Measurements from ENCODE around the gene GFM1. TPM values are rescaled to one million over a fixed set of nuclear protein-coding genes. Genes with fewer than 3 reads are reported as not detected.

GFM1 gene

GRCh38 chr3:158738653-158739052, 94.3 kb downstream of the GFM1 start:
- Histone ChIP-seq H3K27ac (replicated peaks; ENCODE audit: low read length) (no peak overlapping the region), H3K4me1 (ENCODE audit: control insufficient read depth in 2 of 2, insufficient read depth in 1 of 2, low read depth in 1 of 2, low read length in 2 of 2) (peaks cover 0 to 2% of the 10 kb centered on the region in 2 donors), H2BK15ac (ENCODE audit: low read length) (no peak overlapping the region), H4K91ac (ENCODE audit: low read depth, low read length, poor library complexity) (no peak overlapping the region), H3K79me1 (ENCODE audit: low read depth, low read length) (no peaks in the 10 kb centered on the region), H2BK5ac (ENCODE audit: low read length) (no peak overlapping the region), H2BK120ac (ENCODE audit: low read depth, low read length) (no peak overlapping the region), H3K9me3 (replicated peaks in 1 of 2; ENCODE audit: control insufficient read depth in 2 of 2, insufficient read depth in 1 of 2, low read depth in 1 of 2, low read length in 2 of 2) (peaks cover 0 to 4% of the 10 kb centered on the region in 2 donors), H3K27me3 (ENCODE audit: control insufficient read depth in 3 of 3, insufficient read depth in 3 of 3, low read depth in 1 of 3, low read length in 3 of 3) (no peaks in the 10 kb centered on the region), H2BK12ac (ENCODE audit: low read length) (no peak overlapping the region), H3K23ac (ENCODE audit: low read depth, low read length, poor library complexity) (no peak overlapping the region), H3K14ac (ENCODE audit: low read length) (no peak overlapping the region), H2AK5ac (ENCODE audit: low read depth, low read length) (no peak overlapping the region), H3K18ac (ENCODE audit: low read length) (no peak overlapping the region), H3K36me3 (replicated peaks in 1 of 2; ENCODE audit: control insufficient read depth in 2 of 2, insufficient read depth in 2 of 2, low read length in 2 of 2) (peaks cover 0 to 2% of the 10 kb centered on the region in 2 donors), H4K8ac (ENCODE audit: low read depth, low read length) (no peak overlapping the region), H3K4me2 (ENCODE audit: insufficient read depth, low read length, poor library complexity, severe bottlenecking) (no peak overlapping the region), H2AFZ (ENCODE audit: low read length) (no peak overlapping the region), H3K4me3 (ENCODE audit: low read length in 2 of 2) (no peak overlapping the region), H3K9ac (ENCODE audit: low read depth, low read length, poor library complexity) (no peak overlapping the region), H3K4ac (ENCODE audit: low read length) (no peak overlapping the region)
- no CpG with 5 or more reads among the region's 6 CpGs for WGBS, 2 donors (ENCODE audit: extremely low coverage in 2 of 2, insufficient read length in 2 of 2, insufficient replicate concordance in 1 of 2)
- DNase-seq (ENCODE audit: low spot score): no peak

- peaks cover 0 to 2% of the 10 kb centered on the region in 2 donors for H3K4me1 ChIP-seq (ENCODE audit: control insufficient read depth in 2 of 2, insufficient read depth in 1 of 2, low read depth in 1 of 2, low read length in 2 of 2)
These were observed 94.8 kb downstream of the GFM1 start for GRCh38 chr3:158739078-158739477.

GRCh38 chr3:158739661-158740060, 95.3 kb downstream of the GFM1 start:
- no CpG with 5 or more reads among the region's 3 CpGs for WGBS, 2 donors (ENCODE audit: extremely low coverage in 2 of 2, insufficient read length in 2 of 2, insufficient replicate concordance in 1 of 2)
- no peak overlapping the region for H2AFZ ChIP-seq (ENCODE audit: low read length)
- no peak overlapping the region for H3K14ac ChIP-seq (ENCODE audit: low read length)
- peaks cover 0 to 2% of the 10 kb centered on the region in 2 donors for H3K4me1 ChIP-seq (ENCODE audit: control insufficient read depth in 2 of 2, insufficient read depth in 1 of 2, low read depth in 1 of 2, low read length in 2 of 2)
- no peak overlapping the region for H2BK15ac ChIP-seq (ENCODE audit: low read length)
- H2BK12ac ChIP-seq (ENCODE audit: low read length): no peak overlapping the region
- H2BK5ac ChIP-seq (ENCODE audit: low read length): no peak overlapping the region
- peak overlapping the region; percentile 22 for H3K9ac ChIP-seq (ENCODE audit: low read depth, low read length, poor library complexity)
- no peak overlapping the region for H2BK120ac ChIP-seq (ENCODE audit: low read depth, low read length)
- no peak overlapping the region for H3K23ac ChIP-seq (ENCODE audit: low read depth, low read length, poor library complexity)
- H2AK5ac ChIP-seq (ENCODE audit: low read depth, low read length): no peak overlapping the region
- DNase-seq (ENCODE audit: low spot score): no peak
- H4K8ac ChIP-seq (ENCODE audit: low read depth, low read length): no peak overlapping the region
- no peaks in the 10 kb centered on the region for H3K27me3 ChIP-seq (ENCODE audit: control insufficient read depth in 3 of 3, insufficient read depth in 3 of 3, low read depth in 1 of 3, low read length in 3 of 3)
- no peak overlapping the region for H3K4me2 ChIP-seq (ENCODE audit: insufficient read depth, low read length, poor library complexity, severe bottlenecking)
- peaks cover 0 to 2% of the 10 kb centered on the region in 2 donors for H3K36me3 ChIP-seq (replicated peaks in 1 of 2; ENCODE audit: control insufficient read depth in 2 of 2, insufficient read depth in 2 of 2, low read length in 2 of 2)
- H3K18ac ChIP-seq (ENCODE audit: low read length): no peak overlapping the region
- H3K4me3 ChIP-seq (ENCODE audit: low read length in 2 of 2): no peak overlapping the region
- no peak overlapping the region for H3K27ac ChIP-seq (replicated peaks; ENCODE audit: low read length)
- H3K79me1 ChIP-seq (ENCODE audit: low read depth, low read length): no peaks in the 10 kb centered on the region
- no peak overlapping the region for H4K91ac ChIP-seq (ENCODE audit: low read depth, low read length, poor library complexity)
- H3K9me3 ChIP-seq (replicated peaks in 1 of 2; ENCODE audit: control insufficient read depth in 2 of 2, insufficient read depth in 1 of 2, low read depth in 1 of 2, low read length in 2 of 2): peaks cover 0 to 4% of the 10 kb centered on the region in 2 donors
- no peak overlapping the region for H3K4ac ChIP-seq (ENCODE audit: low read length)

More at GRCh38 chr3:158739078-158739477, 94.8 kb downstream of the GFM1 start:
- no CpG with 5 or more reads among the region's 4 CpGs for WGBS, 2 donors (ENCODE audit: extremely low coverage in 2 of 2, insufficient read length in 2 of 2, insufficient replicate concordance in 1 of 2)
- H2BK12ac ChIP-seq (ENCODE audit: low read length): no peak overlapping the region
- H4K8ac ChIP-seq (ENCODE audit: low read depth, low read length): no peak overlapping the region
- H3K14ac ChIP-seq (ENCODE audit: low read length): no peak overlapping the region
- no peak overlapping the region for H3K4me2 ChIP-seq (ENCODE audit: insufficient read depth, low read length, poor library complexity, severe bottlenecking)
- no peak overlapping the region for H2BK120ac ChIP-seq (ENCODE audit: low read depth, low read length)
- no peak overlapping the region for H3K18ac ChIP-seq (ENCODE audit: low read length)
- no peak overlapping the region for H2BK5ac ChIP-seq (ENCODE audit: low read length)
- no peak overlapping the region for H4K91ac ChIP-seq (ENCODE audit: low read depth, low read length, poor library complexity)
- H3K4me3 ChIP-seq (ENCODE audit: low read length in 2 of 2): no peak overlapping the region
- H3K27me3 ChIP-seq (ENCODE audit: control insufficient read depth in 3 of 3, insufficient read depth in 3 of 3, low read depth in 1 of 3, low read length in 3 of 3): no peaks in the 10 kb centered on the region
- no peak overlapping the region for H2AK5ac ChIP-seq (ENCODE audit: low read depth, low read length)
- H3K27ac ChIP-seq (replicated peaks; ENCODE audit: low read length): no peak overlapping the region
- no peak overlapping the region for H2AFZ ChIP-seq (ENCODE audit: low read length)
- DNase-seq (ENCODE audit: low spot score): no peak
- H3K36me3 ChIP-seq (replicated peaks in 1 of 2; ENCODE audit: control insufficient read depth in 2 of 2, insufficient read depth in 2 of 2, low read length in 2 of 2): peaks cover 0 to 2% of the 10 kb centered on the region in 2 donors
- no peak overlapping the region for H3K9ac ChIP-seq (ENCODE audit: low read depth, low read length, poor library complexity)
- no peaks in the 10 kb centered on the region for H3K79me1 ChIP-seq (ENCODE audit: low read depth, low read length)
- no peak overlapping the region for H2BK15ac ChIP-seq (ENCODE audit: low read length)
- H3K23ac ChIP-seq (ENCODE audit: low read depth, low read length, poor library complexity): no peak overlapping the region
- peaks cover 0 to 4% of the 10 kb centered on the region in 2 donors for H3K9me3 ChIP-seq (replicated peaks in 1 of 2; ENCODE audit: control insufficient read depth in 2 of 2, insufficient read depth in 1 of 2, low read depth in 1 of 2, low read length in 2 of 2)
- H3K4ac ChIP-seq (ENCODE audit: low read length): no peak overlapping the region

Small RNAs within 50 kb of the gene (small RNA-seq; reads per million reads assigned to genes)
- gene AC025033.1 (ENCODE audit: insufficient read depth): not detected
- gene AC080013.6 (ENCODE audit: insufficient read depth): not detected

Measured in neuronal stem cell (in vitro differentiated cells).